GM03348 (cell line): Measurements from ENCODE around the gene OR8B12.
"Not testable (repeated sequence)": the region's sequence is repeated elsewhere in the genome, so short reads cannot be mapped to it uniquely, and the experiment has no call there.

ENCODE experiments used
- DNase-seq: peaks from one replicate; pipeline ENCODE4 v3.0.0; 2012; ENCODE audit warnings: low spot score

The OR8B12 gene

GRCh38 chr11:124519850-124520549 lies 23.5 kb downstream of the OR8B12 start:
- no peak for DNase-seq

DNA sequence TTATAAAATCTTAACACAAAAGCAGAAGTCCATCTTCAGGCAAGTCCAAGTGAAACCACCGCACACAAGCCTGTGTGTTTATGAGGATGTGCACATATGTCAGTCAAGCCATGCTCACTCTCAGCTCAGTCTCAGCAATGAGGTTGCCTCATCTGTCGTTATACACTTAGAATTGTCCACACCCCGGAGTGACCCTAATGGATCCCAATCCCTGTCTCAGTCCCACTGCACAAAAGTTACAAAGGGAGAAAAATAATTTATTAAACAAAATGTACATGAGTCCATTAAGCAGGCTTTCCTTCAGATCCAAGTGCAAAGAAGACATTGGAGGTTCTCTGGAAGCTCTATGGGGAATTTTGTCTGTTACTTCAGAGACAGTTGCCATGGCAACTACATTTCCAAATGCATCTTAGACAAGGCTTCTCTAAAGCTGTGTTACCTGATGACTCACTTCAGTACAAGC lies 24.4 kb downstream of the OR8B12 start:
- no peak for DNase-seq

DNA sequence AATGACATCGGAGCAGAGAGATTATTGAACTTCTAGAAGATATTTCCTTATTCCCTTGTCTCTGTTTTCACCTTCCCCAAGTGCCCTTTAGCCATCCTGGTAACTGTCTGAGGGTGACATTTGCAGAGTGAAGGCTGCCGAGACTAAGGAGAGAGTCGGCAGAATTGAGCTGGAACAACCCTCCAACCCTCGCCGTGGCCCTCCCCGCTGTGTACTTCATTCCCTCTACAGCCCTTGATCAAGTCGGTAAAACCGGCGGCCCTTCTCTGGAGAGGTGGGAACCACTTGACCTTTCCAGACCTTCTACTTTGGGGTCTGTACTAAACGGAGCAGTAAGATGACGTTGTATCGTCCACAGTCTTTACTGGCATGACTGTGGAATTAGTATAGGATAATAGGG lies 26.1 kb downstream of the OR8B12 start:
- no peak for DNase-seq

DNA sequence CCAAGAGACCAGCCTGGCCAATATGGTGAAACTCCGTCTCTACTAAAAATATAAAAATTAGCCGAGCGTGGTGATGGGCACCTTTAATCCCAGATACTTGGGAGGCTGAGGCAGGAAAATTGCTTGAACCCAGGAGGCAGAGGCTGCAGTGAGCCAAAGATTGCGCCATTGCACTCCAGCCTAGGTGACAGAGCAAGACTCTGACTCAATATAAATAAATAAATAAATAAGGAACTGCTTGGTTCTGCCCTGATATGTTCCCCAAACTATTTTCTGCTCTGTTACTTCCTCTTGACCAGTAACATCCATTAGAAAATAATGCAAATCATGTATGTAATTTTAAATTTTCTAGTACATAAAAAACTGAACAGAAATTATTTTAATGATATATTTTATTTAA lies 28.8 kb downstream of the OR8B12 start:
- not testable (repeated sequence) for DNase-seq

- no peak for DNase-seq
These were observed 29.3 kb downstream of the OR8B12 start for GRCh38 chr11:124514131-124514530.

- no peak for DNase-seq
These were observed 31.7 kb downstream of the OR8B12 start for GRCh38 chr11:124511745-124512144.

DNA sequence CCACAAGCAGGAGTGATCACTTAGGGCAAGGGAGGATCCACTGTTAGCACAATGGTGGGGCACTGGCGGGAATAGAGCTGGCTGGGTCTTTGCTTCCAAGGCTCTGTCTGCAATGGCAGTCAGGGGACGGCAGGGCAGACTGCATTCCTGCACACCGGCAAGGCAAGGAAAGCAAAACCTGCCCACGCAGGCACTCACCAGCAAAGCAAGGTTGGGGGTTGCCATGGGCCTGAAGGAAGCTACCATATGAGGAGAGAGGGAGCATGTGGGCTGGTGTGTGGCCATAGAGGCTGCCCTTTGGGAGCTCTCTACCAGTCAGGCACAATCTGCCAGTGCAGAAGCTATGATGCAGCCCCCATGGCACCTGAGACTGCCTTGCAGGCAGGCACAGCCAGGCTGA lies 33.2 kb downstream of the OR8B12 start:
- DNase-seq = no peak

DNA sequence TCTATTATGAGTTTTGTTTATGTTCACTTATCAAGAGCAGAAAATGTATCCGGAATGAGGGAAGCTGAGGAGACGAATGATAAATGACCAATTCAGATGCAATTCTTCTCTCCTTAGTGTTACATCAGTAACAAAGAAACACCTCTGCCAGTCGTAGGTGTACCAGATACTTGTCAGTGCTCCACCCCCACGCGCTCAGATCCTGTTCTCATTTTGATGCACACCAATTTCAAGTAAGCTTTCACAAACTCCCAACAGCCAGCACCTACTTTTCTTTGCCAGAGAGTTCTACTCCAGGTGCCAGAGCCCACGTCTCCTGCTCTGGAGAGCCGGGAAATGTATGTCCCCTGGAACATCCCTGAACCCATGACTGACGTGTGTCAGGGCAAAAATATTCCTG lies 43.7 kb downstream of the OR8B12 start:
- no peak for DNase-seq

- DNase-seq = no peak
These were observed 50.3 kb downstream of the OR8B12 start for GRCh38 chr11:124493016-124493655.
